T-cell (primary cell): ENCODE results near the gene SSTR3. TPM values are rescaled to one million over a fixed set of nuclear protein-coding genes. Genes with fewer than 3 reads are reported as not detected.
"Not testable (repeated sequence)": the region's sequence is repeated elsewhere in the genome, so short reads cannot be mapped to it uniquely, and the experiment has no call there.

Experiments used
- ATAC-seq, 4 experiments: fragments of 200-7000 bp in 3 of 4; fragments of 150-1000 bp in 1 of 4; cut with Tn5 transposase; replicated peaks in 1 of 4; 1 replicate in 3 of 4; 2 replicates in 1 of 4; pipeline ENCODE4 v1.10.0; 2021; ENCODE audit warnings: moderate library complexity in 3 of 4, mild to moderate bottlenecking in 2 of 4, moderate number of reproducible peaks in 1 of 4
- CTCF ChIA-PET, 2 donors: fragments of 300-600 bp; sonication (Branson Sonifier 250); formaldehyde crosslinking; loops; one replicate each; lab custom pipeline; 2022; ENCODE audit warnings: antibody characterized with exemption in 2 of 2; lab: Charles Lee
- POLR2A ChIA-PET, 2 donors: fragments of 300-600 bp; sonication (Branson Sonifier 250); formaldehyde crosslinking; loops; one replicate each; lab custom pipeline; 2022; ENCODE audit warnings: antibody characterized with exemption in 2 of 2; lab: Charles Lee
- DNase-seq, 35 experiments: peaks; one replicate each; pipeline versions ENCODE4 v3.0.0 to v3.0.0-alpha.2; 2013 to 2023
- H3K27ac ChIP-seq: one replicate; pipeline ENCODE4 v1.5.1; 2013; ENCODE audit warnings: low read length
- H3K27me3 ChIP-seq, 2 experiments: replicated peaks in 1 of 2; 1 replicate in 1 of 2; 2 replicates in 1 of 2; pipeline versions ENCODE4 v1.6.1 to v1.7.0; 2013; ENCODE audit warnings: low read length in 1 of 2, mixed read lengths in 1 of 2; ENCODE audit not compliant: control insufficient read depth in 2 of 2, insufficient read depth in 2 of 2; ENCODE audit errors: extremely low read depth in 1 of 2
- H3K36me3 ChIP-seq, 2 donors: 1 replicate in 1 of 2; 2 replicates in 1 of 2; pipeline versions ENCODE4 v1.6.1 to v1.7.0; 2013; ENCODE audit warnings: low read length in 1 of 2; ENCODE audit not compliant: control insufficient read depth in 2 of 2, insufficient read depth in 1 of 2; ENCODE audit errors: extremely low read depth in 1 of 2
- H3K4me1 ChIP-seq, 2 experiments: 1 replicate in 1 of 2; 2 replicates in 1 of 2; pipeline versions ENCODE4 v1.6.1 to v1.7.0; 2013; ENCODE audit warnings: low read length in 2 of 2, mixed read lengths in 1 of 2; ENCODE audit not compliant: insufficient read depth in 2 of 2, control insufficient read depth in 1 of 2; ENCODE audit errors: extremely low read depth in 1 of 2
- H3K4me3 ChIP-seq, 2 donors: 1 replicate in 1 of 2; 2 replicates in 1 of 2; pipeline versions ENCODE4 v1.5.1 to v1.7.0; 2013; ENCODE audit warnings: mild to moderate bottlenecking in 2 of 2, low read length in 1 of 2, moderate library complexity in 1 of 2; ENCODE audit not compliant: control insufficient read depth in 1 of 2; ENCODE audit errors: extremely low read depth in 1 of 2
- H3K9me3 ChIP-seq: 2 replicates; pipeline ENCODE4 v1.7.0; 2013
- H3K27ac Mint-ChIP-seq, 2 donors: one replicate each; pipeline ENCODE4 v1.8.0; 2020 to 2021; ENCODE audit warnings: mild to moderate bottlenecking in 2 of 2, mixed read lengths in 2 of 2
- H3K27me3 Mint-ChIP-seq, 2 donors: one replicate each; pipeline ENCODE4 v1.8.0; 2021 to 2022; ENCODE audit warnings: mixed read lengths in 2 of 2
- H3K36me3 Mint-ChIP-seq: one replicate; pipeline ENCODE4 v1.8.0; 2021; ENCODE audit warnings: mixed read lengths
- H3K4me1 Mint-ChIP-seq, 3 donors: one replicate each; pipeline ENCODE4 v1.8.0; 2020 to 2022; ENCODE audit warnings: mixed read lengths in 3 of 3, mild to moderate bottlenecking in 1 of 3
- H3K4me3 Mint-ChIP-seq, 3 donors: one replicate each; pipeline ENCODE4 v1.8.0; 2020 to 2022; ENCODE audit warnings: mild to moderate bottlenecking in 3 of 3, mixed read lengths in 3 of 3, moderate library complexity in 3 of 3
- H3K9me3 Mint-ChIP-seq, 3 donors: one replicate each; pipeline ENCODE4 v1.8.0; 2020 to 2022; ENCODE audit warnings: mixed read lengths in 3 of 3
- WGBS: methylation state at CpG from one replicate; pipeline ENCODE4 v1.1.5; 2013; ENCODE audit warnings: missing lambda C conversion rate; ENCODE audit not compliant: insufficient coverage; 5-methylcytosine and 5-hydroxymethylcytosine counted together
- total RNA-seq, 35 experiments: library from RNA in 6 of 35; stranded (reverse) in 6 of 35; fragments of 120-200 nt in 1 of 35; gene quantifications; one replicate each; pipeline versions ENCODE4 v1.2.1 to v1.2.4 and lab custom pipeline; 2013 to 2026

The SSTR3 gene
- total RNA-seq, 5 donors from 2014 or later (not counting 1 experiment from before 2014, with no cell fraction given): 4.6 to 8.7 (median 5.3) TPM

DNA sequence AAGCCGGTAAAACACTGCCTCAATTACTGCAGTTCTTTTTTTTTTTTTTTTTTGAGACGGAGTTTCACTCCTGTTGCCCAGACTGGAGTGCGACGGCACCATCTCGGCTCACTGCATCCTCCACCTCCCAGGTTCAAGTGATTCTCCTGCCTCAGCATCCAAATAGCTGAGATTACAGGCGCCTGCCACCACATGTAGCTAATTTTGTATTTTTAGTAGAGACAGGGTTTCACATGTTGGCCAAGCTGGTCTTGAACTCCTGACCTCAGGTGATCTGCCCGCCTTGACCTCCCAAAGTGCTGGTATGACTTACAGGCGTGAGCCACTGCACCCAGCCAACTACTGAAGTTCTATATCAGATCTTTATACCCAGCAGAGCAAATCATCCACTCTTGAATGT lies 39.6 kb upstream of the SSTR3 start:
- H3K9me3 Mint-ChIP-seq, H3K36me3 ChIP-seq, H3K9me3 ChIP-seq, H3K4me3 Mint-ChIP-seq, DNase-seq, H3K27ac ChIP-seq, H3K4me1 ChIP-seq, H3K4me3 ChIP-seq, H3K27me3 Mint-ChIP-seq, H3K27me3 ChIP-seq, POLR2A ChIA-PET, ATAC-seq, H3K27ac Mint-ChIP-seq, H3K36me3 Mint-ChIP-seq, CTCF ChIA-PET: not testable (repeated sequence)
- peaks cover 0 to 11% (median 2%) of the 10 kb centered on the region in 3 donors for H3K4me1 Mint-ChIP-seq
- WGBS: 92% methylated on average over 2 of the region's 8 CpGs

DNA sequence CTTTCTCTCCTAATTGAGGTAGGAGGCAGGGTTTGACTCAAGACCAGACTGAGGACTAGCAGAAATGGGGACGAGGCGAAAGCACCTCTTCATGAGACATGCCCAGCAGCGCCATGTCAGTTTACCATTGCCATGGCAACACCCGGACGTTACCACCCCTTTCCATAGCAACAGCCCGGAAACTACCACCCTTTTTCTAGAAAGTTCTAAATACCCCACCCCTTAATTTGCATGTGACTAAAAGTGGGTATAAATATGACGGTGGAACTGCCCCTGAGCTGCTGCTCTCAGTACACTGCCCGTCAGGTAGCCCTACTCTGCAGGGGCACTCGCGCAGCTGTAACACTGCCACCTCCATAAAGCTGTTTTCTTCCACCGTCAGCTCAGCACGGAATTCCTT lies 37.7 kb upstream of the SSTR3 start:
- no peaks in the 10 kb centered on the region for H3K9me3 ChIP-seq
- H3K4me1 ChIP-seq: peaks cover 6 to 7% of the 10 kb centered on the region in 2 experiments
- H3K36me3 Mint-ChIP-seq: no peaks in the 10 kb centered on the region
- no peaks in the 10 kb centered on the region for H3K9me3 Mint-ChIP-seq
- H3K4me3 ChIP-seq: no peak overlapping the region
- ChIA-PET POLR2A (no interaction called here), CTCF (no interaction called here)
- no peak overlapping the region for H3K4me3 Mint-ChIP-seq
- H3K4me1 Mint-ChIP-seq: peaks cover 3 to 15% (median 4%) of the 10 kb centered on the region in 3 donors
- no peaks in the 10 kb centered on the region for H3K27me3 ChIP-seq
- H3K27ac Mint-ChIP-seq: no peak overlapping the region
- H3K27me3 Mint-ChIP-seq: no peaks in the 10 kb centered on the region
- WGBS: 70% methylated on average over 2 of the region's 12 CpGs
- ATAC-seq: no peak
- H3K36me3 ChIP-seq: no peaks in the 10 kb centered on the region
- DNase-seq: no peak
- H3K27ac ChIP-seq: no peak overlapping the region

DNA sequence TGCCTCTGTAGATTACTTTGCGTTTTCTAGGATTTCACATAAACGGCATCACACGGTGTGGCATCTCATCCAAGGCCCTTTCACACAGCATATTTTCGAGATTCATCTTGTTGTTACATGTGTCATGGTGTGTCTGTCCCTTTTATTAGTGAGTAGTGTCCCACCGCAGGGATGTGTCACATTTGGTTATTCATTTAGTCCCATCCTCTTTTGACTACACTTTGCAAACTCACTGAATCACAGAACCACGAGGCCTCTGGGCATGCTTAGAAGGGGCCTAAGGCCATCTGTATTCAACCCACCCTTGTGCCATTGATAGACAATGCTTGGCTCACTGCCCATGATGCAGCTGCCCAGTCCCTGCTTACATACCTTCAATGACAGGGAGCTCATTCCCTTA lies 36.0 kb upstream of the SSTR3 start:
- whole genome bisulfite sequencing: 65% methylated on average over 2 of the region's 6 CpGs
- no peak overlapping the region for H3K4me3 ChIP-seq
- no peaks in the 10 kb centered on the region for H3K9me3 ChIP-seq
- no peaks in the 10 kb centered on the region for H3K27me3 ChIP-seq
- DNase-seq (no peak), ATAC-seq (no peak)
- Mint-ChIP-seq H3K27ac (no peak overlapping the region), H3K36me3 (no peaks in the 10 kb centered on the region), H3K27me3 (no peaks in the 10 kb centered on the region), H3K9me3 (no peaks in the 10 kb centered on the region), H3K4me3 (no peak overlapping the region), H3K4me1 (peaks cover 14 to 20% (median 19%) of the 10 kb centered on the region in 3 donors)
- CTCF ChIA-PET: interaction anchor here in 1 of 2 donors (0.6 to 1.1 kb wide), 2 partner anchors 14 to 464 kb away, joined by 3 read pairs; no protein-coding TSS in a partner anchor
- POLR2A ChIA-PET: no interaction called here
- H3K36me3 ChIP-seq: no peaks in the 10 kb centered on the region
- peaks cover 7 to 17% of the 10 kb centered on the region in 2 experiments for H3K4me1 ChIP-seq
- H3K27ac ChIP-seq: no peak overlapping the region

DNA sequence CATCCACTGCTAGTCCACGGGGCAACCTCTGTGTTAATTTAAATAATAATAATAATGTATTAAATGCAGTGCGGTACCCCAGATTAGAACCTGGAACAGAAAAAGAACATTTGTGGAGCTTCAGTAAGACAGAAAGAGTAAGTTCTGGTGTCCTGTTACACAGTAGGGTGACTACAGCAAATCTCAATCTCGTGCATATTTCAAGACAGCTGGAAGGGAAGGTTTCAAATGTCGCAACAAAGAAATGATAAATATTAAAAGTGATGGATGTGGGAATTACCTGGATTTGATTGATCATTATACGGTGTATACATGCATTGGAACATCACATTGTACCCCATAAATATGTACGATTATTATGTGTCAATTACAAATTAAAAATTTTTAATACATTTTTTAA lies 33.5 kb upstream of the SSTR3 start:
- Histone ChIP-seq H3K36me3 (peaks cover 5 to 13% of the 10 kb centered on the region in 2 donors), H3K9me3 (no peaks in the 10 kb centered on the region), H3K4me3 (no peak overlapping the region), H3K4me1 (peaks cover 20 to 43% of the 10 kb centered on the region in 2 experiments), H3K27me3 (no peaks in the 10 kb centered on the region), H3K27ac (peak overlapping the region; percentile 88)
- peak overlapping the region in 1 of 3 donors; percentile 97 for H3K4me3 Mint-ChIP-seq
- POLR2A ChIA-PET: interaction anchor here in 1 of 2 donors (0.6 kb wide), 1 partner anchor 27 kb away, joined by 4 read pairs; no protein-coding TSS in a partner anchor
- DNase-seq: no peak
- H3K27me3 Mint-ChIP-seq: no peaks in the 10 kb centered on the region
- H3K27ac Mint-ChIP-seq: no peak overlapping the region
- H3K4me1 Mint-ChIP-seq: peaks cover 32 to 40% (median 39%) of the 10 kb centered on the region in 3 donors
- no peak for ATAC-seq
- peaks cover 10% of the 10 kb centered on the region for H3K36me3 Mint-ChIP-seq
- H3K9me3 Mint-ChIP-seq: no peaks in the 10 kb centered on the region
- CTCF ChIA-PET: interaction anchor here in 1 of 2 donors (0.7 to 4.5 kb wide), 3 partner anchors 14 to 24 kb away, joined by 3 to 63 read pairs (median 26); no protein-coding TSS in a partner anchor
- 100% methylated on average over 1 of the region's 6 CpGs for WGBS

DNA sequence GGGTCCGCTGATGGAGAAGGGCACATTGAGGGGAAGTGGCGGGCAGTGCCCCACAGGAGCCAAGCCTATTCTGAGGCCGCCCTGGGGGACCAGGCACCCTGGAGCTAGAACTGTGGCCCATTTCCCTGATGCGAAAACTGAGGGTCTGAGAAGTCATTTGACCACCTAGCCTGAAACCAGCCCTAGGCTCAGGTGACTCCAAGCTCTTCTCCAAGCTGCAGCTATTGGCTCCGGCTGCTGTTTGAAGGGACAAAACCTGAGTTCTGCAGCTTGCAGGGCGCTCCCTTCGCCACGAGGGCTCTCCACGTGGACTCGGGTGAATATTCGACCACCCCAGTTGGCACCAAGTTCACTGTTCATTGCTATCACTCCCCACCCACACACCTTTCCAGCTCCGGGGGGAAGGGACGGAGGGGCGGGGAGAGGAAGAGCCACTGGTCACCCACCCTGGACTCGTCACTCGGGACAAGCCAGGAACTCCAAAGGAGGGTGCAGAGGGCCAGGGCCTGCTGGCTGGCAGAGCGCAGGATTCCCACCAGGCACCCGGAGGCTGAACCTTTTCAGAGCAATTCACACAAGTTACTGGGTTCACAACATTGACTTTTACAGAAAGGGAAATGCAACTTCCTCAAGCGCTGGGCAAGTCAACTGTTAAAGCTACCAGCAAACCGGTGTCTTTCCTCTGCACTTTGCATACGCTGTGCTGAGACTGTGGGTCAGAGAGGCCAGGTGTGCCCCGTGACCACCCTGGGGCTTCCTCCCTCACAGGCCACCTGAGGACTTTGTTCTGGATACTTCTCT lies 32.8 kb upstream of the SSTR3 start:
- H3K27me3 Mint-ChIP-seq: no peaks in the 10 kb centered on the region
- Histone ChIP-seq H3K4me3 (peak overlapping the region in 1 of 2 donors; percentile 97), H3K4me1 (peaks cover 26 to 49% of the 10 kb centered on the region in 2 experiments), H3K27ac (peak overlapping the region; percentile 88), H3K27me3 (no peaks in the 10 kb centered on the region), H3K9me3 (no peaks in the 10 kb centered on the region), H3K36me3 (peaks cover 5 to 19% of the 10 kb centered on the region in 2 donors)
- DNase-seq (peak in 2 of 35 experiments; percentile 23 to 34), ATAC-seq (peak in 1 of 4 experiments; percentile 0)
- H3K4me3 Mint-ChIP-seq: peak overlapping the region; percentile 93 to 97 (median 96)
- peaks cover 16% of the 10 kb centered on the region for H3K36me3 Mint-ChIP-seq
- H3K9me3 Mint-ChIP-seq: no peaks in the 10 kb centered on the region
- 49% methylated on average over 11 of the region's 22 CpGs for WGBS
- CTCF ChIA-PET: interaction anchor here in 1 of 2 donors (0.9 to 4.5 kb wide), 6 partner anchors 14 to 362 kb away, joined by 3 to 63 read pairs (median 4); no protein-coding TSS in a partner anchor
- POLR2A ChIA-PET: interaction anchor here in 1 of 2 donors (0.6 to 0.7 kb wide), 2 partner anchors 12 to 26 kb away, joined by 3 to 4 read pairs; no protein-coding TSS in a partner anchor
- H3K27ac Mint-ChIP-seq: peak overlapping the region; percentile 99
- H3K4me1 Mint-ChIP-seq: peaks cover 39 to 46% (median 46%) of the 10 kb centered on the region in 3 donors
